Colonic mucosa (tissue), 4 donors: Measurements from ENCODE around the gene HOMER1. TPM values are rescaled to one million over a fixed set of nuclear protein-coding genes. Genes with fewer than 3 reads are reported as not detected.

Experiments used
- DNase-seq: peaks from one replicate; pipeline ENCODE4 v3.0.0-alpha.2; 2020
- H3K27ac ChIP-seq: fragments of 200-600 bp; one replicate; pipeline ENCODE4 v1.8.0; 2021
- H3K27me3 ChIP-seq: fragments of 200-600 bp; one replicate; pipeline ENCODE4 v1.8.0; 2021
- H3K36me3 ChIP-seq: fragments of 200-600 bp; one replicate; pipeline ENCODE4 v1.8.0; 2021
- H3K4me1 ChIP-seq: fragments of 200-600 bp; one replicate; pipeline ENCODE4 v1.8.0; 2021; ENCODE audit warnings: mild to moderate bottlenecking
- H3K4me3 ChIP-seq: fragments of 200-600 bp; one replicate; pipeline ENCODE4 v1.8.0; 2021
- H3K9ac ChIP-seq, 2 donors: one replicate each; pipeline ENCODE4 v1.7.0; 2013; ENCODE audit warnings: control low read depth in 2 of 2, low read depth in 2 of 2, low read length in 2 of 2
- H3K9me3 ChIP-seq: fragments of 200-600 bp; one replicate; pipeline ENCODE4 v1.8.0; 2021
- intact Hi-C: fragments of 100-400 bp; cut with DNase I; formaldehyde crosslinking; loops from one replicate; pipeline ENCODE4 v1.14.1; 2022
- total RNA-seq, 2 donors: library from RNA; stranded (reverse); fragmentation: NEBNext Ultra II Directional in 1 of 2; extraction: Animal tissue kit (Norgen Biotek cat#: 25700) in 1 of 2; gene quantifications; one replicate each; pipeline ENCODE4 v1.2.1, GENCODE V29; 2021
- TF ChIP-seq, protein P1 (sequence below): fragments of 200-600 bp; IDR thresholded peaks from one replicate; pipeline ENCODE4 v1.8.0; 2022; ENCODE audit warnings: antibody characterized with exemption, mild to moderate bottlenecking
- donor health status: healthy.
- donor health status: DM: no; HTN: no; CAD: no.
- donor health status: DM: no; HTN: no; CAD: no.

Gene HOMER1
- total RNA-seq, 2 donors from 2014 or later = 0.99 to 2.3 TPM

DNA sequence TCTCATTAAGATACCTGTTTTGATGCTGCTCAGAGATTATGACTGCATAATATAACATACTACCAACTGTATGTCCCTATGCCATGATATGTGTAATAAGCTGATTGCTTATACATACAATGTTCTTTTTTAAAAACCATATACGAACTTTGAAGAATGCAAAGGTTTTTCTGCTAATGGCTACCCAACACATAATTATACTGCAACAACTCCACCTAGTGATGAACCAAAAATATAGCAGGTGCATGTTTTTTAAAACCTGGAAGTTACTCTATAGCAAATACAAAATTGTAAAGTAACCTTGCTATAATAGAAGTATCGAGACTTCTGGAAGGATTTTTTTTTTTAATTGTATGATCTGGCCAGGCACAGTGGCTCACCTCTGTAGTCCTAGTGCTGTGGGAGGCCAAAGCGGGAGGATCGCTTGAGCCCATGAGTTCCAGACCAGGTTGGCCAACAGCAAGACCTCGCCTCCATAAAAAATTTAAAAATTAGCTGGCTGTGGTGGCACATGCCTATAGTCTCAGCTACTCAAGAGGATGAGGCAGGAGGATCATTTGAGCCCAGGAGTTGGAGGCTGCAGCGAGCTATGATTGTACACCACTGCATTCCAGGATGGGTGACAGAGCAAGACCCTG is 49.1 kb downstream of the HOMER1 start:
- TF ChIP-seq, protein P1, sequence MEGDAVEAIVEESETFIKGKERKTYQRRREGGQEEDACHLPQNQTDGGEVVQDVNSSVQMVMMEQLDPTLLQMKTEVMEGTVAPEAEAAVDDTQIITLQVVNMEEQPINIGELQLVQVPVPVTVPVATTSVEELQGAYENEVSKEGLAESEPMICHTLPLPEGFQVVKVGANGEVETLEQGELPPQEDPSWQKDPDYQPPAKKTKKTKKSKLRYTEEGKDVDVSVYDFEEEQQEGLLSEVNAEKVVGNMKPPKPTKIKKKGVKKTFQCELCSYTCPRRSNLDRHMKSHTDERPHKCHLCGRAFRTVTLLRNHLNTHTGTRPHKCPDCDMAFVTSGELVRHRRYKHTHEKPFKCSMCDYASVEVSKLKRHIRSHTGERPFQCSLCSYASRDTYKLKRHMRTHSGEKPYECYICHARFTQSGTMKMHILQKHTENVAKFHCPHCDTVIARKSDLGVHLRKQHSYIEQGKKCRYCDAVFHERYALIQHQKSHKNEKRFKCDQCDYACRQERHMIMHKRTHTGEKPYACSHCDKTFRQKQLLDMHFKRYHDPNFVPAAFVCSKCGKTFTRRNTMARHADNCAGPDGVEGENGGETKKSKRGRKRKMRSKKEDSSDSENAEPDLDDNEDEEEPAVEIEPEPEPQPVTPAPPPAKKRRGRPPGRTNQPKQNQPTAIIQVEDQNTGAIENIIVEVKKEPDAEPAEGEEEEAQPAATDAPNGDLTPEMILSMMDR = peak; percentile 65

DNA sequence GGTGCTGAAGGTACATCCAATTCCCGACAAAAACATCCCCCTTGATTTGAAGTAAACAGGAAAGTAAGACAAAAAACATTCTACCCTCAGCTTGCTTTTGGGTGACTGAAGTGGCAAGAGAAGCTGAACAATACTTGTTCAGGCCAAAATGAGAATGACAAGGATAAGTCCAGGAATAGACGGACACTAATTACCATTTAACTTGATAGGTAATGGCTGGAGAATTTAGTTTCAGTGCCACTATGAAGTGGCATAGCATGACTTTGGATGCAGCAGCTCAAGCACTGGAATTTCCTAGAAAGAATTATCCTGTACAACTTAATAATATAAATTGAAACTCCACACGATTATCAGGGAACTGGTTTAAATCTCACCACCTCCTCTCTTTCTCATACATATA is 49.7 kb downstream of the HOMER1 start:
- intact Hi-C loops = loop anchor here (5.0 kb wide), 2 partner anchors 327 to 442 kb away; no protein-coding TSS in a partner anchor
- TF ChIP-seq, protein P1 = no peak
- H3K9me3 ChIP-seq = no peaks in the 10 kb centered on the region
- no peak overlapping the region for H3K27ac ChIP-seq
- no peaks in the 10 kb centered on the region for H3K27me3 ChIP-seq
- no peak overlapping the region for H3K4me3 ChIP-seq
- no peak for DNase-seq
- no peak overlapping the region for H3K9ac ChIP-seq
- no peaks in the 10 kb centered on the region for H3K36me3 ChIP-seq
- H3K4me1 ChIP-seq = no peaks in the 10 kb centered on the region

More for the DNA sequence above, 49.1 kb downstream of the HOMER1 start:
- Histone ChIP-seq H3K4me1 (no peaks in the 10 kb centered on the region), H3K9me3 (no peaks in the 10 kb centered on the region), H3K27me3 (no peaks in the 10 kb centered on the region), H3K36me3 (no peaks in the 10 kb centered on the region), H3K4me3 (no peak overlapping the region), H3K27ac (no peak overlapping the region), H3K9ac (no peak overlapping the region)
- intact Hi-C loops = loop anchor here (5.0 kb wide), 2 partner anchors 328 to 443 kb away; no protein-coding TSS in a partner anchor
- DNase-seq = no peak

DNA sequence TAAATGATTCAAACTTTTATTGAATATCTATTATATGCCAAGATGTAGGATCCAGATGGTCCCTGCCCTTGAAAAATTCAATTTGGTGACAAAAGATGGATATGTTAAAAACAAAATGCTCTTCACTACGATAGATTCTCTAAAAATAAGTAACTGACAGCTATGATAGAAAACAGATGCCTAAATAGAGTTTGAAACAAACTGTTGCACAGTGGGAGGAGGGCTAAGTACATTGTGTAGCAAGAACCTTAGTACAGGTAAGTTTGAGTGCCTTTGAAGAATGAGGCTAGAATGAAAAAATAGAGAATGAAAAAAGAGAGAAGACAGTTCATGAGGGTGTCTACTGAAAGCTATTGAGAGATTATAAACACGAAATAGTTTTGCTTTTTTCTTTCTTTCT is 54.3 kb downstream of the HOMER1 start:
- Histone ChIP-seq H3K27ac (no peak overlapping the region), H3K36me3 (no peaks in the 10 kb centered on the region), H3K9me3 (no peaks in the 10 kb centered on the region), H3K27me3 (no peaks in the 10 kb centered on the region), H3K9ac (no peak overlapping the region), H3K4me1 (no peaks in the 10 kb centered on the region), H3K4me3 (no peak overlapping the region)
- TF ChIP-seq, protein P1 = no peak
- intact Hi-C loops = loop anchor here (5.0 kb wide), 2 partner anchors 322 to 437 kb away; no protein-coding TSS in a partner anchor
- no peak for DNase-seq

DNA sequence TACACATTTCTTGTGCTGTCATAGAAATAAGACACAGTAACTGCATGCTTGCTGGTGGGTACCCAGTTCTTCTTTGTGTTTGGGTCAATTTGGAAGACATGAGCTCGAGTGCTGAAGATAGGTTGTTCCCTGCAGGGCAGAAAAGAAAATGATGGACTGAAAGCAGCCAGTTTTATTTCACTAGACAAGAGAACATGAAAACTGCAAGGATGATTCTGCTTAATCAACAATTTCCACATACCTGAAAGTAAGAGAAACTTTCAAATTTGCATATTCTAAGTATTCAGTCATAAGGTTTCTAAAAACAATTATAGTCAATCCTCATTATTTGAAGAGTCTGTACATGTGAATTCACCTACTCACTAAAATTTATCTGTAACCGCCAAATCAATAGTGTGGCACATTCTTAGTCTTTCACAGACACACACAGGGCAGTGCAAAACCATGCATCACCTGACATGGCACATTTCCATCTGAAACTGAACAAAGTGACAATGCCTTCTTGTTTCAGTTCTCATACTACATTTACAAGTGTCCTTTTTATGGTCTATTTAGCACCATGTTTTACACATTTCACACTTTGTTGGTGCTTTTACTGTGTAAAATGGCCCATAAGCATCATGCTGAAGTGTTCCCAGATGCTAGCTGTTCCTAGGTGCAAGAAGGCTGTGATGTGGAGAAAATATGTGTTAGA is 56.9 kb downstream of the HOMER1 start:
- Histone ChIP-seq H3K9me3 (no peaks in the 10 kb centered on the region), H3K27ac (no peak overlapping the region), H3K36me3 (no peaks in the 10 kb centered on the region), H3K27me3 (no peaks in the 10 kb centered on the region), H3K4me1 (no peaks in the 10 kb centered on the region), H3K9ac (no peak overlapping the region), H3K4me3 (no peak overlapping the region)
- DNase-seq = no peak
- intact Hi-C loops = no loop called here
- TF ChIP-seq, protein P1 = no peak

DNA sequence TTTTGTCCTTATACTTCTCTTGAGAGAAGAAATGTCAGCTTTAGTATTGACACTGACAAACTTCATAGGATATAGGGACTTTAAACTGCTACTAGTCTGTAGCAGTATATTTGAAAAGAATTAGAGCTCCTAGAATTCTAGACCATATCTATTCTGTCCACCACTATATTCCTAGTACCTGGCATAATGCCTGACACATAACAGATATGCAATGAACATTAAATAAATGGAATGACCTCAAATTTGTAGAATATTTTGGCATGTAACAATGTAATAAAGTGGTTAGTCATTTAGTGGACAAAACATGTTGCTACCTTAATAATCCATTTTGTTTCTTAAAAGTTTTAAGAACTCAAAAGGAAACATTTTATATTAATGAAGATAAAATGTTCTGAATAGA is 57.5 kb downstream of the HOMER1 start:
- intact Hi-C loops = no loop called here
- no peaks in the 10 kb centered on the region for H3K36me3 ChIP-seq
- no peaks in the 10 kb centered on the region for H3K27me3 ChIP-seq
- H3K9ac ChIP-seq = no peak overlapping the region
- H3K27ac ChIP-seq = no peak overlapping the region
- DNase-seq = no peak
- no peaks in the 10 kb centered on the region for H3K4me1 ChIP-seq
- TF ChIP-seq, protein P1 = no peak
- no peaks in the 10 kb centered on the region for H3K9me3 ChIP-seq
- H3K4me3 ChIP-seq = no peak overlapping the region
